Measurements from ENCODE around the gene ATP8A2. TPM values are rescaled to one million over a fixed set of nuclear protein-coding genes. Genes with fewer than 3 reads are reported as not detected.

Gene ATP8A2
- total RNA-seq, 3 donors from 2014 or later (not counting 1 experiment from before 2014, with no cell fraction given): 0.43 to 0.68 (median 0.59) TPM

DNA sequence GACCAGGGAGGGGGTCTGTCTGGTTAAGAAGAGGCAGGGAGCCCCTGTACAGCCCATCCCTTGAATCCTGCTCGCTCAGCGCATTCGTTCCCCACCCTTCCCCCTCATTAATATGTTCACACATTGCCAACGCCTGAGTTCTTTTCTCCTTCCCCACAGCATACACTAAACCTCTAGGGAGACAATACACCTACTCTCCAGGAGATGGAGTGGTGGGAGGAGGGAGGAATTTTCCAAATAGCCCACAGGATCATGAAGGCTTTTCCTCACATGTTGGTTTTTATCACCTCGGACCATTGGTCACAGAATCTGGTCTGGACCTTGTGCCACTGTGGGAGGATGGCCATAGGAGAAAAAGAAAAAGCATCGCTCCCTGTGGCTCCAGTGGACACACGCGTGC is 385.1 kb downstream of the ATP8A2 start:
- no peak overlapping the region for H3K4me3 ChIP-seq (ENCODE audit: low read length)
- H3K9me3 ChIP-seq (ENCODE audit: control insufficient read depth, insufficient read depth, low read length): no peaks in the 10 kb centered on the region
- Mint-ChIP-seq H3K4me3 (no peak overlapping the region), H3K9me3 (no peaks in the 10 kb centered on the region), H3K36me3 (no peaks in the 10 kb centered on the region), H3K27me3 (ENCODE audit: low read depth in 2 of 2) (peaks cover 16 to 34% of the 10 kb centered on the region in 2 donors), H3K4me1 (peaks cover 28 to 35% of the 10 kb centered on the region in 2 donors), H3K27ac (no peak overlapping the region)
- DNase-seq (no peak), ATAC-seq (no peak)
- H3K27ac ChIP-seq (ENCODE audit: low read length): no peak overlapping the region
- peaks cover 2% of the 10 kb centered on the region for H3K27me3 ChIP-seq (ENCODE audit: control insufficient read depth, insufficient read depth, low read length)
- intact Hi-C loops (cut with micrococcal nuclease): no loop called here
- TF ChIP-seq, protein P1, sequence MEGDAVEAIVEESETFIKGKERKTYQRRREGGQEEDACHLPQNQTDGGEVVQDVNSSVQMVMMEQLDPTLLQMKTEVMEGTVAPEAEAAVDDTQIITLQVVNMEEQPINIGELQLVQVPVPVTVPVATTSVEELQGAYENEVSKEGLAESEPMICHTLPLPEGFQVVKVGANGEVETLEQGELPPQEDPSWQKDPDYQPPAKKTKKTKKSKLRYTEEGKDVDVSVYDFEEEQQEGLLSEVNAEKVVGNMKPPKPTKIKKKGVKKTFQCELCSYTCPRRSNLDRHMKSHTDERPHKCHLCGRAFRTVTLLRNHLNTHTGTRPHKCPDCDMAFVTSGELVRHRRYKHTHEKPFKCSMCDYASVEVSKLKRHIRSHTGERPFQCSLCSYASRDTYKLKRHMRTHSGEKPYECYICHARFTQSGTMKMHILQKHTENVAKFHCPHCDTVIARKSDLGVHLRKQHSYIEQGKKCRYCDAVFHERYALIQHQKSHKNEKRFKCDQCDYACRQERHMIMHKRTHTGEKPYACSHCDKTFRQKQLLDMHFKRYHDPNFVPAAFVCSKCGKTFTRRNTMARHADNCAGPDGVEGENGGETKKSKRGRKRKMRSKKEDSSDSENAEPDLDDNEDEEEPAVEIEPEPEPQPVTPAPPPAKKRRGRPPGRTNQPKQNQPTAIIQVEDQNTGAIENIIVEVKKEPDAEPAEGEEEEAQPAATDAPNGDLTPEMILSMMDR (IDR thresholded peaks at IDR 0.05): no peak
- H3K36me3 ChIP-seq (ENCODE audit: control insufficient read depth, insufficient read depth, low read length): no peaks in the 10 kb centered on the region
- H3K4me1 ChIP-seq (ENCODE audit: control insufficient read depth, insufficient read depth, low read length): peaks cover 19% of the 10 kb centered on the region
- WGBS (ENCODE audit: insufficient coverage): 89% methylated on average over 8 of the region's 8 CpGs

DNA sequence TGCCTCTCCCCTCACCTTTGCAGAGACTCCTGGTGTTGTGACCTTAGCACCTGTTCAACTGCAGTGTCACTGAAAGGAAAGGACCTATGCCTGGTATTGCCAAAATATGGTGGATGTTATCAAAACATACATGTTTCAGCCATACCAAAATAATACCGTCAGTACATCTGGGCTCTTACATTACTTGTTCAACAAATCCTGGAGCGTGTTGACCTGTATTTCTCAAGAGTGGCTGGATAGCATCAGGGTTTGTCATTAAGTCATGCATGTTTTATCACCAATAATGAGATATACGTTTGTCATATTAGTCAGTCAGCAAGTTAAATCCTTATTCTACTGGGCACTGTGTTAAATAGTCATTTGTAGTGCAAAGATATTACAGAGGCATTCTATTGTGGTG is 389.3 kb downstream of the ATP8A2 start:
- Histone ChIP-seq H3K36me3 (ENCODE audit: control insufficient read depth, insufficient read depth, low read length) (no peaks in the 10 kb centered on the region), H3K4me1 (ENCODE audit: control insufficient read depth, insufficient read depth, low read length) (no peaks in the 10 kb centered on the region), H3K27ac (ENCODE audit: low read length) (no peak overlapping the region), H3K9me3 (ENCODE audit: control insufficient read depth, insufficient read depth, low read length) (no peaks in the 10 kb centered on the region), H3K4me3 (ENCODE audit: low read length) (no peak overlapping the region), H3K27me3 (ENCODE audit: control insufficient read depth, insufficient read depth, low read length) (peaks cover 2% of the 10 kb centered on the region)
- TF ChIP-seq, protein P1 (IDR thresholded peaks at IDR 0.05): no peak
- H3K27me3 Mint-ChIP-seq (ENCODE audit: low read depth in 2 of 2): peaks cover 25 to 34% of the 10 kb centered on the region in 2 donors
- intact Hi-C loops (cut with micrococcal nuclease): no loop called here
- no peaks in the 10 kb centered on the region for H3K9me3 Mint-ChIP-seq
- no peaks in the 10 kb centered on the region for H3K36me3 Mint-ChIP-seq
- H3K27ac Mint-ChIP-seq: no peak overlapping the region
- peaks cover 0 to 11% of the 10 kb centered on the region in 2 donors for H3K4me1 Mint-ChIP-seq
- 85% methylated on average over 3 of the region's 3 CpGs for WGBS (ENCODE audit: insufficient coverage)
- DNase-seq: no peak
- ATAC-seq: no peak
- no peak overlapping the region for H3K4me3 Mint-ChIP-seq

DNA sequence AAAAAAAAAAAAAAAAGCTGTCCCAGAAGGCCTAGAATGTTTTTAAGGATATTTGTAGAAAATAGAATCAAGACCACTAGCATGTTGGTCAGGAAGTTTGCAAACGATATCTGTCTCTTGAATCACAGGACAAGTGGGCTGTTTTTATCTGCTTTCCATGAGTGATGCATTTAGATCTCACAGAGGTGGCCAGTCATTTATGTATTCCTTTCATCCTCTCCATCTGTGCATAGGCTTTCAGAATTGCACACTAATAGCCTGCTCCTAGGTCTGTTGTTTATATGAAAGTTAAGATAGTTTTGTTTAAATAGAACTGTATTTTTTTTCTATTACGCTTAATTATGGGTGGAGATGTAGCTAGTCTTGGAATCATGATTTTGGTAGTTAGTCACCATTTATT is 390.5 kb downstream of the ATP8A2 start:
- no peaks in the 10 kb centered on the region for H3K9me3 Mint-ChIP-seq
- H3K4me3 ChIP-seq (ENCODE audit: low read length): no peak overlapping the region
- TF ChIP-seq, protein P1 (IDR thresholded peaks at IDR 0.05): no peak
- H3K27me3 Mint-ChIP-seq (ENCODE audit: low read depth in 2 of 2): peaks cover 19 to 29% of the 10 kb centered on the region in 2 donors
- no peaks in the 10 kb centered on the region for H3K4me1 ChIP-seq (ENCODE audit: control insufficient read depth, insufficient read depth, low read length)
- ATAC-seq (no peak), DNase-seq (no peak)
- no peak overlapping the region for H3K27ac Mint-ChIP-seq
- H3K36me3 ChIP-seq (ENCODE audit: control insufficient read depth, insufficient read depth, low read length): no peaks in the 10 kb centered on the region
- peaks cover 0 to 7% of the 10 kb centered on the region in 2 donors for H3K4me1 Mint-ChIP-seq
- 77% methylated on average over 2 of the region's 2 CpGs for WGBS (ENCODE audit: insufficient coverage)
- peaks cover 2% of the 10 kb centered on the region for H3K27me3 ChIP-seq (ENCODE audit: control insufficient read depth, insufficient read depth, low read length)
- H3K9me3 ChIP-seq (ENCODE audit: control insufficient read depth, insufficient read depth, low read length): no peaks in the 10 kb centered on the region
- H3K36me3 Mint-ChIP-seq: no peaks in the 10 kb centered on the region
- H3K27ac ChIP-seq (ENCODE audit: low read length): no peak overlapping the region
- H3K4me3 Mint-ChIP-seq: no peak overlapping the region
- intact Hi-C loops (cut with micrococcal nuclease): no loop called here

DNA sequence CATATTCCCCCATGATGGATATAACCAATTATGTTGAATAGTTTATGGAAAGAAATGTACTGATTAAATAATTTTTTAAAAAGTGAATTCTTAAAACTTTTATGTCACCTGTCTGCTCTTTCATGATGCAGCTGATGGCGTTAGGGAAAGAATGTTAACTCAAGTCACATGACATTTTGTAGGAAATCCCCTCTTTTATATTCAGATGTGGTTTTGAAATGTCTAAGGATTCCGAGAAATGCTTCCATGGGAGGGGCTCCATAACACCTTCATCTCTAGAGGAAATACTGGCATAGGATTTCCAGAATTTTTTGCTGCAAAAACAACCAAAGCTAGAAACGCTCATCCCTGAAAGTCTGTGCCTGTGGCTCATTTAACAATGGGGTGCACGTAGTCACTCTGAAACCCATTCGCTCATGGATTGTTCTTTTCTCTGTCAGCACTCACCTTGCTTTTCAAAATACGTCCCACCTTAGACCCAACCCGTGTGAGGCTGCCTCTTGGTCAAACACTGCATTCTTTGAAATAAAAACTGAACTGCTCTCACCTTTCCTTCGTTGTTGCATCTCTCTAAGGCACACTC is 391.1 kb downstream of the ATP8A2 start:
- no peaks in the 10 kb centered on the region for H3K4me1 ChIP-seq (ENCODE audit: control insufficient read depth, insufficient read depth, low read length)
- ATAC-seq: no peak
- intact Hi-C loops (cut with micrococcal nuclease): no loop called here
- no peaks in the 10 kb centered on the region for H3K36me3 ChIP-seq (ENCODE audit: control insufficient read depth, insufficient read depth, low read length)
- H3K9me3 ChIP-seq (ENCODE audit: control insufficient read depth, insufficient read depth, low read length): no peaks in the 10 kb centered on the region
- DNase-seq: peak in 1 of 2 donors; percentile 52
- Mint-ChIP-seq H3K27me3 (ENCODE audit: low read depth in 2 of 2) (peaks cover 18 to 23% of the 10 kb centered on the region in 2 donors), H3K4me3 (no peak overlapping the region), H3K27ac (no peak overlapping the region), H3K9me3 (no peaks in the 10 kb centered on the region), H3K4me1 (peaks cover 0 to 5% of the 10 kb centered on the region in 2 donors), H3K36me3 (no peaks in the 10 kb centered on the region)
- H3K27me3 ChIP-seq (ENCODE audit: control insufficient read depth, insufficient read depth, low read length): peaks cover 2% of the 10 kb centered on the region
- no peak overlapping the region for H3K27ac ChIP-seq (ENCODE audit: low read length)
- 63% methylated on average over 7 of the region's 8 CpGs for WGBS (ENCODE audit: insufficient coverage)
- no peak overlapping the region for H3K4me3 ChIP-seq (ENCODE audit: low read length)
- TF ChIP-seq, protein P1 (IDR thresholded peaks at IDR 0.05): no peak

Measured in natural killer cell (primary cell).